GM20000 (cell line): ENCODE results near the gene STARD13.
"Not testable (repeated sequence)": the region's sequence is repeated elsewhere in the genome, so short reads cannot be mapped to it uniquely, and the experiment has no call there.

ENCODE experiments used
- DNase-seq: peaks from one replicate; pipeline ENCODE4 v3.0.0; 2012; ENCODE audit warnings: low spot score
- CTCF ChIP-seq: IDR thresholded peaks from 2 replicates; pipeline ENCODE4 v1.5.1; 2012; ENCODE audit warnings: mild to moderate bottlenecking, control low read depth; ENCODE audit errors: extremely low read depth, missing control alignments

STARD13 gene

GRCh38 chr13:33181264-33181663, 104.3 kb downstream of the STARD13 start:
- TF ChIP-seq CTCF, result no peak
- DNase-seq, result no peak

GRCh38 chr13:33180122-33180804, 105.3 kb downstream of the STARD13 start:
- no peak for DNase-seq
- TF ChIP-seq CTCF, result no peak

- DNase-seq, result no peak
- no peak for TF ChIP-seq CTCF
Observed at GRCh38 chr13:33179463-33179862, 106.1 kb downstream of the STARD13 start.

GRCh38 chr13:33178209-33178840, 107.2 kb downstream of the STARD13 start:
- no peak for DNase-seq
- no peak for TF ChIP-seq CTCF

- DNase-seq, result not testable (repeated sequence)
Observed at GRCh38 chr13:33177340-33178208, 108.0 kb downstream of the STARD13 start.

- no peak for DNase-seq
- TF ChIP-seq CTCF, result no peak
Observed at GRCh38 chr13:33176526-33176925, 109.0 kb downstream of the STARD13 start.

GRCh38 chr13:33175991-33176390, 109.6 kb downstream of the STARD13 start:
- DNase-seq, result no peak
- TF ChIP-seq CTCF, result no peak
